NCI-H82 (cell line): ENCODE data around the gene OR14I1.

ENCODE experiments used
- DNase-seq: peaks from one replicate; lab custom pipeline; 2025; lab: John Stamatoyannopoulos, UW

OR14I1 gene

DNA sequence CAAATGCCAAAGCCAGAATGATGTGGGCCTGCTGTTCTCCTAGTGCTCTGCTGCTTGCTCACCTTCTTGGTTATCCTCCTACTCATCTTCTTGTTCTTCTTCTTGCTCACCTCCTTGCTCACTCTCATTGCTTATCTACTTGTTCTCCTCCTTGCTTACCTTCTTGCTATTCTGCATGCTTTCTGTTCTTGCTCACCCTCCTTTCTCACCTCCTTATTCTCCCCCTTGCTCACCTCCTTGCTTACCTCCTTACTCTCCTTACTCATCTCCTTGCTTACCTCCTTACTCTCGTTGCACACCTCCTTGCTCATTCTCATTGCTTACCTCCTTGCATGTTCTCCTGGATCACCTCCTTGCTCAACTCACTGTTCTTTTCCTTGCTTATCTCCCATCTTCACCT, at the start of gene OR14I1:
OR14I1 (minus strand) TSS at position 53 of the 400 bp plus-strand sequence.
- no peak for DNase-seq

DNA sequence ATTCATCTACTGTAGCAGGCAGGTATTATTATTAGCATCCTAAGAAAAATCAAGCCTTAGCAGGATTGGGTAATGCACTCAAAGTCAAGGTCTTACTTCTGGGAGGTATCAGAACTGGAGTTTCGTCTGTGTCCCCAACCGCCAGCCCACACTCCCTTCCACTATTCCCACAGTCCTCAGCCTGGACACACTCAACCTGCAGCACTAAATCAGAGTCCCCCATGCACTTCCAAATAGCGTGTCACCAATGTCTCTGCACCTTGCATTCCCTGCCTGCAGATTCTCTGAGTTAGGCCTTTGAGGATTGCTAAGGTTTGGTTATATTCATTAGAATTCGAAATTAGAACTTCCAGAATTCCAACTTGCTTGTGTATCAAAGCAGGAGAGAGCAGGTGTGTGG, 49.1 kb upstream of the OR14I1 start:
- no peak for DNase-seq

DNA sequence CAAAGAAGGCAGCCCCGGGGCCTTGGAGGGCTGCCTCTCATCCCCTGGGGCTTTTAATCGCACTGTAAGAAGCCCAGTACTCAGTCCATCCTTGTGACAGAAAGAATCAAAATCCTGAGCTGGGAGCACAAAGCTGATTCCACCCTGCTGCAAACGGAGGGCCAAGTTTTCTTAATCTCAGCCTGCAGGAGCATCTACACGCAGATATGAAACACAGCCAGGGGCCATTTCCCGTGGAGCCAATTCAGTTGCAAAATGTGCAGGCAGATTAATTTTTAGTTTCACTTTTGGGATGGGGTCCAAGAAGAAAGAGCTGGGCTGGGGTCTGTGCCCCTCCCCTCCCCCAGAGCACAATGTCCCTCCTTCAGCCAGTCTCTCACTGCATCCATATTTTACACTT, 48.6 kb upstream of the OR14I1 start:
- no peak for DNase-seq

DNA sequence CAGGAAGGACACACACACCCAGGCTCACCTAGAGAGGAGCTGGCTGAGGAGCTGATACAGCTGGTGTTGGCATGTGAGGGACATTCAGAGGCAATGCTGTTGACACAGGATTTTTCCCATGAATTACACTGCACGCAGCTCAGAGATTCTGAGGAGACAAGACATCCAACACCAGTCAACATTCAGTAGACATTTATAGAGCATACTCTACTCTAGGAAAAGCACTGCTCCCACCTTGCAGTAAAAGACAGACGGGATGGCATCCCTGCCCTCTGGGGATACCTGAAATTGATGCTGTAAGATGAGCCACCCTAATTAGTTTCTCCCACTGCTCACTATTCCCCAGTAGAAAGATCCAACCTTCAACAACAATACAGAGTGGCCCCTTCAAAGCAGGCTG, 47.9 kb upstream of the OR14I1 start:
- no peak for DNase-seq

DNA sequence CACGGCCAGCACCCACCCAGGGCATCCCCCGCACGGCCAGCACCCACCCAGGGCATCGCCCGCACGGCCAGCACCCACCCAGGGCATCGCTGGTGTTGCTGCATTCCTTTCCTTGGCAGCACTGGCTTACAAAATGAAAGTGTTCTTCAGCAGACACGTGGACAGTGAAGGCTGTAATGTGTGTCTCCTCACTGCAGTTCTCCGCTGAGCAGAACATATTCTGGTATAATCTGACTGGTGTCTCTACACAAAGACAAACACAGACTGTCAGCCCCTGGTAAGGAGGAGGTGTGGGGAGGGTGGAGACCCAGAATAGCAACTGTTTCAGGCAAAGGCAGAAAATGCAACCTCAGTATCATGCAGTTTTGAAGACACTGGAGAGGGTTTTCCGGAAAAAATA, 45.6 kb upstream of the OR14I1 start:
- DNase-seq = no peak

DNA sequence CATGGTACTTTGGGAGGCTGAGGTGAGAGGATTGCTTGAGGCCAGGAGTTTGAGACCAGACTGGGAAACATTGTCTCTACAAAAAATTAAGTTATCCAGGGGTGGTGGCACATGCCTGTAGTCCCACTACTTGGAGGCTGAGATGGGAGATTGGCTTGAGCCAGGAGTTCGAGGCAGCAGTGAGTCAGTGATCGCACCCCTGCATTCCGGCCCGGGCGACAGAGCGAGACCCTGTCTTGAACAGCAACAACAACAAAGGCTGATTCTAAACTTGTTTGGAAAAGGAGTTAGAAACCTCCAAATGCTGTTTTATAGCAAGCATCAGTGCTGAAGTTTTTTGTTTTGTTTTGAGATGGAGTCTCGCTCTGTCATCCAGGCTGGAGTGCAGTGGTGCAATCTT, 38.3 kb upstream of the OR14I1 start:
- no peak for DNase-seq

DNA sequence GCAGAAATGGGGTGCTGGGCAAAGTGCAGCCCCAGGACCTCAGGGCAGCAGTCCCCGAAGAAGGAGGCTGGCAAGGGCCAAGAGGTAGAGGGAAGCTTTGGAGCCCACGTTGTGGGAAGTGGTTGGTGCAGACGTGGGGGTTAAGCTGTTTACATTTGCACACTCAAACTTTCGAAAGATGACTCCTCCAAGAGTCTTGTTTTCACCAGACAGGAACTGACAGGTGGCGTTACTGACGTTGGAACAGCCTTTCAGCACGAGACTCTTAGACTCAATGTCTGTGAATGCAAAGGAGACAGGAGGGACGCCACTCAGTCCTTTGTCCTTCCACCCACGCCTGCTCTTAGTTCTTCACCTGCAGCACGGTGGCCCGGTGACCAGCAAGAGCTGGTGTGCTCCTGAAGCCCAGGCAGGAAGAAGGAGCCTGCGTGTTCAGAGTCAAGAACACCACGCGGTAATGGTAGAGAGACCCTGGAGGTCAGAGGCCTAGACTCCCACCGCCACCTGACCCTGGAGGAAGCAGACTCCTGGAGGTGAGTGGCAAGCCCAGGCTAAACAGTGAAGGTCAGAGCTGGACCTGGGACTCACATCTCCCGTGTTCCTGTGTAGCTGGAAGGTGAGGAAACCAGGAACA, 37.1 kb upstream of the OR14I1 start:
- no peak for DNase-seq

DNA sequence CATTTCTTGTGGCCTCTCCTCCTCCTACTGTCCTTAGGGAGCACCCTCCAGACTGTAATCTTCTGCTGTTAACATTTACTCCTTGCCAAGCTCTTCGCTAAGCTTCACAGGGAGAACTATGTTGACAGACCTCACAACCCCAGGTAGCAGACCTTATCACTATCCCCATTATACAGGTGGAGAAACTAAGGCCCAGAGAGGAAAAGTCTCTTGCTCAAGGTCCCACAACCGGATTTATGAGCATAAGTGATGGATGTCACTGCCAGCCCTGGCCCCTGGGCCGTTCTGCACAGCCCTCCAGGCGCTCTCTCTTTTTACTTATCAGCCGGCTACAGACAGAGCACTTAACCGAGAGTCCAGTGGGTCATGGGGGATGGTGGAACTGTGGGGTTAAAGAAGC, 34.9 kb upstream of the OR14I1 start:
- no peak for DNase-seq

DNA sequence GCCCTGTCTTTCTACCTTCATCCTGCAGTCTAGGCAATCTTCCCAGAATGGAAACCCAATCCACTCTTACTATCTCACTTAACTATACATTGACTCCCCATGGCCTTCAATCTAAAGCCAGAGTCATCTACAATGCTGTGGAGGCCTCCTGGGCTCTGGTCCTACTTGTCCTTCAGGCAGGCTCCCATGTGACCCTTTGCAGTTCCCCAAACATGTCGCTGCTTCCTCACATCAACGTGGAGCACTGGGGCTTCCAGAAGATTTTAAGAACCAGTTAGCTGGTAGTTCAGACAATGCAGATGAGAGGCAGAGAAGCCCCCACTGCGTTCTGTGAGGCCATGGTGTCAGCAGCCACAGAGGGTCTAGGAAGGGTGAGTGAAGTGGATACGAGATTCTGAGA, 34.4 kb upstream of the OR14I1 start:
- DNase-seq = no peak

DNA sequence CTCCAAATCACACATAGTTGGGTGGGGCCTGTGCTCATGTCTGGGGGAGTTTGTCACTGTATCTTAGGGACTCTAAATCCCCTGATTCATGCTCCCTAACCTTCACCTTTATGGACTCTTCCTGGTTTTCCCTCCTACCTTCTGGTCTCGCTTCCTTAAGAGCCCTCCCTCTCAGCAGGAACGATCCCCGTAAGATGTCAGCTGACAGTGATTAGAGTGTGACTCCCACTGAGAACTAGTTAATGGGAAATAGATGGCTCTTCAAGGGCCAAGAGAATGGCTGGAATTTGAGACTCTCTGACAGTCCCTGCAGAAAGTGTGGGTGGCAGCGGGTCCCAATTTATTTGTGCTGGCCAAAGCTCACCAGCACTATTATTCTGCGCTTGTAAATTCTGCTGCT, 31.0 kb upstream of the OR14I1 start:
- DNase-seq = no peak

DNA sequence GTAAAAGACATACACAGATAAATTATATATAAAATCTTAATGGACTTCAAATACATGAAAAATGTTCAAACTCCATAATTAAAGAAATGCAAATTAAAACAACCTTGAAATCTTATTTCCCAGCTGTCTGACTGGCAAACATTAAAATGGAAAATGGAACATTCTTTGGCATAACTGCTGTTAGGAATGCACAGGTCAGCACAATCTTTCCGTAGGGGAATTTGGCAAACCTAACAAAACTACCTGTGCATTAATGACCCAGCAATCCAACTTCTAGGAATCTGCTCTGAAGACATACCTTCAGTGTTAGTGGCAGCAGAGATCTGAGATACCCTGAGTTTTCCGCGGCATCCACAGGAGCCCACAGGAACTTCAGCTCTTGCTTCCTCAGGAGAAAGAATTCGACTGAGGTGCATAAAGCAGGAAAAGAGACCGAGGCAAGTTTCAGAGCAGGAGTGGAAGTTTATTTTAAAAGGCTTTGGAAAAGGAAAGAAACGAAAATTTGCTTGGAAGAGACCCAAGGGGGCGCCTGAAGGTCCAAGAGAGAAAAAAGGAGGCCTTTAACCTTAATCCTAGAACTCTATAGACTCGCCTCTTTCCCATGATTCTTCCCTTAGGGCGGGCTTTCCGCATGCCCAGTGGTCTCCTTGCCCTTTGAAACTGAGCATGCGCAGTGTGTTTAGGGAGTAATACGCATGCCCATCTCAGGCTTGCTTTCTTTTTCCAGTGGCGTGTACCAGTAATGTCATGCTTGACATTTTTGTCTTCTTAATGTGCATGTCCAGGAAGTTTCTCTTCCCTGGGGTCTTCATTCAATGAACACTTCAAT, 28.2 kb upstream of the OR14I1 start:
- no peak for DNase-seq

DNA sequence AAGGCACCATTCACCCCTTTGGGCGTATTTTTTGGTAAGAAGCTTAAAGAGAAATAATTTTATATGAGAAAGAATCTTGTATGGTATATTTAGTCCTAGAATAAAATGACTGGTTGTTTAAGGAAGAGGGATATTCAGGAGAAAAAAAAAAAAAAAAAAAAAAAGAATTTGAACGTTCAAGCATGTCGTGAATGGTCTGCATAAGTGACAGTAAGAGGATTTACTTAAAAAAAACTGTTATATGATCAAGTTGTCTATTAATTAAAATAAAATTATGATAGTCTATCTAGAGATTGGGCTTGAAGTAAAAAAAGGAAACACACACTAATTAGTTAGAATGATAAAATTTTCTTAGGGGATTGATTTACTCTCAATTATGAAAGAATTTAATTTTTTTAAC, 11.7 kb upstream of the OR14I1 start:
- DNase-seq = peak; percentile 8

DNA sequence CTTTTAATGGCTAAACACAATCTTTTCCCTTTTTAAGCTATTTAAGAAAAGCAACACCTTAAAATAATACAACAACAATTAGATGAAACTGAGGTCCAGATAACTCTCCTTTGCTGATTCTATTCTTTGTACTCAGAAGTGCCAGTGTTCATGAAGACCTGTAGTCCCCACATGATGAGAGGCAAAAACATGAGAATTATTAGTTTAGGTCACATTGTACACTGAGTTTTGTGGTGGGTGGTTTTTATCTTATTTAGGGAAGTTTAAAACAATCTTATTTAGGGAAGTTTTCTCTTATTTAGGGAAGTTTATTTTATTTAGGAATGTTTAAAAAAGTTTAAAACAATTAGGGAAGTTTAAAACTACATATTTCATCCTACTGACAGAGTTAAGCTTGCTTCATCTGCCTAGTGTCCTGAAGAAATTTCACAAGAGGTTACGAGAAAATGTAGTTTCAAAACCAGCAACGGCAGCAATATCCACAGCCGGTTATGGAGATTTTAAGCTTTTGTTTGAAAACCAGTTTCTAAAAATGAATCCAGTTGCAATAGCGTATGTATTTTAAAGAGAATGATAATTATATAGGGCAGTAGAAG, 7.8 kb upstream of the OR14I1 start:
- no peak for DNase-seq

DNA sequence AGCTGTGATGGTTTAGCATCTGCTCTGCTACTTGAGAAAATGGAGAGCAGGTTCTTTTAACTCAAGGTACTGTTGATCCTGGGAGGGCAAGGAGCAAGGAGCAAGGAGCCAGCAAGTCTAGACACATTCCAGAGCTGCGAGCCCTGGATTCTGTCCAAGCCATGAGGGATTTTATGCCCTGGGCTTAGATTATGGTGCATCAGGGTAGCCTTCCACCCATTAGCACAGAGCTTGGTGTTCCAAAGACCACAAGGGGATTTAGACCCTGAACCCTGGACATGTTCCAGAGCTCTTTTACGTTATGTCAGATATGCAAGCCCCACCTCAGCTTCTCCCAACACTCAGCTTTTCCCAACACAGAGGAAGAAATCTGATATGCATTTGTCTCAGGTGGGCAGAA, 2.0 kb upstream of the OR14I1 start:
- DNase-seq = peak; percentile 22

DNA sequence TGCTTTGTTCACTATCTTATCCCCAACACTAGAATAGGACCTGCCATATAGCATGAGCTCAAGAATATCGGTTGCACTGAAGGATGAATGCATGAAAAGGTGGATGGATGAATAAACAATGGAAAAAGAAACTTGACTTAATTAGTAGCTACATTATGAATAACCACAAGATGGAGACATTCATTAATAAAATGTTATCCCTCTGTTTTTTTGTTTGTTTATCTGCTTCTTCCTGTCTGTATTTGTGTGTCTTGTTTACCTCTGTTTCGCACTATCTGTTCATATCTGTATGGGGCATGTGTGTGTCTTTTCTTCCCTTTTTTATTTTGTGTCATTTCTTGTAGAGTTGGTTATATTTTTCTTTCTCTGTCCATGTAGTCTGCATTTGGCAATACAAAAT, 1.1 kb upstream of the OR14I1 start:
- no peak for DNase-seq

DNA sequence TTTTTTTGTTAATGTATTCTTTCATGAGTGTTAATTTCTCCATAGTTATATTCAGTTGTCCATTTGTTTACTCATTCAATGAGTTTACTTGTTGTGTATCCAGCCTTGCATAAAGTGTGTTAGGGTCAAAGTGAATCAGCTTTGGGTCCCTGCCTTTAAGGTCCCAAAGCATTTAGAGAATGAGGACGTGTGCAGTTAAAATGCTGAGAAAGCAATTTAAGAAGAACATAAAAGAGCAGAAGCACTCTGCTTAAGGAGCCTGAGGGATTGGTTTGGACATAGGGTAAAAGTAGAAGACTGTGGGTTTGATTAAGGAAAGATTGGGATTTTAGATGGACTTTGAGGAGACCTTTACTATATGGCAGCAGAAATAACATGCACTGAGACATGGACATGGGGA, 3.5 kb downstream of the OR14I1 start:
- DNase-seq = no peak

DNA sequence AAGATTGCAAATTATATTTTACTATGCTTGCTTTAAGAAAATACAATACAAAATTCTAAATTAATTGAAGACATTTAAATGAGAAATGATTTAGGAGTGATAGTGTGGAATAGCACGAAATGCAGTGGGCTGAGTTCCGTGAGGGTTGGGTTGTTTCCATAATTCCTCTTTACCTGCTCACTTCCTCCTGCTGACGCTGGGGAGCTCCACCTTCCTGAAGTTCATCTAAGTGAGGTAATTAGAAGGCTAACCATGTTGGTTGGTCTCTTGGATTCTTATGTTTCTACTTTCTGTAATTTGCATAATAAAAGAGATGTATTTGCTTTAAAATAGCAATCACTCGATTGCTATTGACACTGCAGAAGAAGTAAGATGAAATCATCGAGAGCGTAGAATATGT, 4.7 kb downstream of the OR14I1 start:
- no peak for DNase-seq

DNA sequence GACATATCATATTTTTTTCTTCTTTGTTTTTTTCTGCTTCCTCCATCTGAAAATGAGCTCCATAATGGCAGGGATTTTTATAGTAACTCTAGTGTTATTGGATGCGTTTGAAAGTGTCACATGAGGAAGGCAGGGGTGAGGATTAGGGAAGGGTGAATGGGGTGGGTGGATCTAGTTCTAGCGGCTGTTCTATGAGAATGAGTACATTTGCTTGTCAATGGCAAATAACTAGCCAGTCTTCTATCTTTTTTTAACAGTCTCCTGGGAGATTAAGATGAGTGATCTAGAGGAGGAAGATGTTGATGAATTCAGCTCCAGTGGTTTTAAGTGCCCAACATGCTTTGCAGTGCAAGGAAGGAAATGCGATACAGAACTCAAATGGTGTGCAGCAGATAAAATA, 5.8 kb downstream of the OR14I1 start:
- no peak for DNase-seq

DNA sequence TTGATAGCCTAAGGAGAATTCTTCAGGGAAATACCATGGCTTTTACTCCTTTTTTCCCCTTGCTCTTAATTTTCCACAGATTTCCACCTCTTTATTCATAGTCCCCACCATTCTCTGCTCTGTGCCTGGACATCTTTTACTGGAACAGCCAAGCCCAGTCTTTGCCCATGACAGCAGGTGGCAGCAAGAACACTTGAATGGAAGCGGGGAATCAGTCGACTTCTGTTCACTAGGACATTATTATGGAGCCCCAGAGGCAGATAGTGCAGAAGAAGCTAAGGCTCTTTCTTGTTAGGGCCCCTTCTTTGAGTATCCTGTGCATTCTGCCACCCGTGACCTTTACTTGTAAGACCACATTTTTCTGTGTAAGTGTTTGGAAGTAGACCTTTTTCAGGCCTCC, 6.3 kb downstream of the OR14I1 start:
- DNase-seq = peak; percentile 36

DNA sequence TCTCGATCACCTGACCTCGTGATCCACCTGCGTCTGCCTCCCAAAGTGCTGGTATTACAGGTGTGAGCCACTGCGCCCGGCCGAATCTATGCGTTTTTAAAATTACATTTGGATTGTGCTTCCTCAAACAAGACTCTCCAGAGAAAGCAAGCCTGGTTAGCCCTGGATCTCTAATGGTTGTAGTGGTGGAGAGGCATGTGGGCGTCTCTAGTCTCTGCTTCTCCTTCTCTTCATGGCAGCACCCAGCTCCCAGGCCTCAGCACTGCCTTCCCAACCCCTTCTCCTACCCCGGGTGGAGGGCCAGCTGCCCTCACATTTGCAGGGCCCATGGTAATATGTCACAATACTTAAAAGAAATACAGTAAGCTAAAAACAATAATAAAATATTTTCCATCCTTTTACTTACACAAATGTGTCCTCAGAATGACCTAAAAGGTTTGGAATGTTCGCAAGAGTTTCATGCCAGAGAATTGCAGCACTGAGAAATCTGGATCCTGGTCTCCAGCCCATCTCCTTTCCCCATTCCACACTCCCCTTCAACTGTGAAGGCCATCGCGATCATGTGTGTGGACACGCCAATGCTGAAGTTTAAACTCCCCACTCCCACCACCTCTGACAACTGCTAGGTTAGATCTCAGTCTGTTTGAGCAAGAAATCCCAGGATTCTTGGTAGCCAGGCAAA, 7.0 kb downstream of the OR14I1 start:
- no peak for DNase-seq

DNA sequence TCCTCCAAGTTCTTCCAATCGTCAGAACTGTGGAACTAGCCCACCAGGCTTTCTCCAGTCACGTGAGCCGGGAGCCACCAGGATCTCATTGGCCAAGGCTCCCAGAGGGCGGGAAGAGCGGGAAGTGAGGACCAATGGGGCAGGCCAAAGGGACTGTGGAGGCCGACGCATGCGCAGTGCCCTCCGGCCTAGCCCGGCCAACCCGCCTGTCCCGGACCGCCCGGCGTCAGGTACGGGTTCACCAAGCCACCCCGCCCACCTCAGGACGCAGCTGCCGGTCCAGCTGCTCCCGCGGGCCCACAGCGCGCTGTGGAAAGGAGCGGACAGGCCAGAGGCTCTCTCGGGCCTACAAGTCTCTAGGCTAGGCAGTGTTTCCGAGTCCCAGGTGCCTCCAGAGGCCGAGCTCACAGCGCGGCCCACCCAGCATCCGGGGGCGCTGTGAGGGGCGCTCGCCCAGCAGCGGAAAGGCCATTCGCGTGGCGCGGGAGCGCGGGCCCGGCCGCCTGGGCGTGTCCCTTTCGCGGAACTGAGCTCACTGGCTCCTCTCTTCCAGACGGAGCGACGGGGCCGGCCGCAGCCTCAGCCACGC, 10.9 kb downstream of the OR14I1 start:
- peak; percentile 15 for DNase-seq

DNA sequence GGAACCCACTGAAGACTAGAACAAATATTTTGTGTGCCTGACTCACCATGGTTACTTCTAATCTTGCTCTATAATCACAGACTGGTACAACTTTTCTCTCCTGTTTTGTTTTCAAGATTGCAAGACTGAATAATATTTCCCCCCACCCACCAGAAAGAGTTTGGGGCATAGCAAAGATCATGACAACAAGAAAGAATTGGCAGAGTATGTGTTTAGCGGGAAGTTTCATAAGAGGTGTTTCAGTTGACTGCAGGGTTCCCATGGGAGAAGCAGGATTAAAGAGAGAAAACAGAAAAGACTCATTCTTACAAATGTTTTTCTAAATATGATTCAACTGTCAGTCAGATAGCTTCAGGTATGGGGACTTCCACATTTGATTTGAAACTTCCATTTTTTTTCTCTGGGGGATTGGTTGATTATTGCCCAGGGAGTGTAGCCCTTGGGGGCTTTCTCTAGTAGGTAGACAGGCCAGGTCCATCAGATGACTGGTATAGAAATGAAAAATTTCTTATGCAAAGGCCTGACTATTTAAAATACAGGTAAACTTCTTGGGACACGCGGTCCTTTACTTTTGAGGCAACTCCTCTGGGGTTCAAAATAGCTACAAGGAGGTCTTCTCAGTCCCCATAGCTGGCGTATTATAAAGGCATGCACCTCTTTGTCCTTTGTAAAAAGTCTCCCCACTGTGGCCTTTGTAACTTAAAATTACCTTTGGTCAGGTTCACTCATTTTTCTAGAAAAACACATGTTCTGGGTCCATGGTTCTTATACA, 13.9 kb downstream of the OR14I1 start:
- no peak for DNase-seq
